Measurements from ENCODE around the gene ZNF616. TPM values are rescaled to one million over a fixed set of nuclear protein-coding genes. Genes with fewer than 3 reads are reported as not detected.

ZNF616 gene
- total RNA-seq, 2 donors from 2014 or later = 2.4 to 3.3 TPM

GRCh38 chr19:52142001-52142595 lies 2.4 kb upstream of the ZNF616 start:
- Histone ChIP-seq H3K9me3 (no peaks in the 10 kb centered on the region), H3K36me3 (no peaks in the 10 kb centered on the region), H3K27me3 (no peaks in the 10 kb centered on the region), H3K27ac (no peak overlapping the region), H3K4me3 (no peak overlapping the region), H3K4me1 (peaks cover 0 to 17% of the 10 kb centered on the region in 2 donors)
- DNase-seq (ENCODE audit: low spot score) = no peak
- no peak for TF ChIP-seq CTCF (IDR thresholded peaks at IDR 0.05)

- Histone ChIP-seq H3K9me3 (no peaks in the 10 kb centered on the region), H3K36me3 (no peaks in the 10 kb centered on the region), H3K4me1 (peaks cover 0 to 17% of the 10 kb centered on the region in 2 donors), H3K27me3 (no peaks in the 10 kb centered on the region), H3K4me3 (no peak overlapping the region), H3K27ac (no peak overlapping the region)
- no peak for DNase-seq (ENCODE audit: low spot score)
- no peak for TF ChIP-seq CTCF (IDR thresholded peaks at IDR 0.05)
These were observed 1.5 kb upstream of the ZNF616 start for GRCh38 chr19:52141203-52141602.

- no peak for TF ChIP-seq CTCF (IDR thresholded peaks at IDR 0.05)
- DNase-seq (ENCODE audit: low spot score) = no peak
These were observed 433 bp upstream of the ZNF616 start for GRCh38 chr19:52140032-52140710.

GRCh38 chr19:52138983-52139251 lies 821 bp downstream of the ZNF616 start:
- Histone ChIP-seq H3K27ac (peak overlapping the region; percentile 90 to 95), H3K9me3 (no peaks in the 10 kb centered on the region), H3K27me3 (no peaks in the 10 kb centered on the region), H3K4me1 (peaks cover 0 to 17% of the 10 kb centered on the region in 2 donors), H3K4me3 (peak overlapping the region; percentile 70 to 75), H3K36me3 (no peaks in the 10 kb centered on the region)
- no peak for TF ChIP-seq CTCF (IDR thresholded peaks at IDR 0.05)
- no peak for DNase-seq (ENCODE audit: low spot score)

More at GRCh38 chr19:52140032-52140710, 433 bp upstream of the ZNF616 start:
- Histone ChIP-seq H3K27ac (peak overlapping the region; percentile 90 to 95), H3K9me3 (no peaks in the 10 kb centered on the region), H3K36me3 (no peaks in the 10 kb centered on the region), H3K27me3 (no peaks in the 10 kb centered on the region), H3K4me1 (peaks cover 0 to 17% of the 10 kb centered on the region in 2 donors), H3K4me3 (peak overlapping the region; percentile 70 to 75)

GRCh38 chr19:52138278-52138982 lies 1.3 kb downstream of the ZNF616 start:
- H3K9me3 ChIP-seq = no peaks in the 10 kb centered on the region
- H3K4me1 ChIP-seq = peaks cover 0 to 17% of the 10 kb centered on the region in 2 donors
- peak overlapping the region; percentile 70 to 75 for H3K4me3 ChIP-seq
- no peak for DNase-seq (ENCODE audit: low spot score)
- no peaks in the 10 kb centered on the region for H3K27me3 ChIP-seq
- no peak for TF ChIP-seq CTCF (IDR thresholded peaks at IDR 0.05)
- peak overlapping the region; percentile 90 to 95 for H3K27ac ChIP-seq
- no peaks in the 10 kb centered on the region for H3K36me3 ChIP-seq

Measured in right atrium auricular region (tissue), 2 donors.